Urinary bladder (tissue), 4 donors: ENCODE results near the gene DVL1. TPM values are rescaled to one million over a fixed set of nuclear protein-coding genes. Genes with fewer than 3 reads are reported as not detected.

Experiments used
- DNase-seq: peaks from one replicate; pipeline ENCODE4 v3.0.0-alpha.2; 2015; ENCODE audit errors: extremely low spot score
- H3K27ac ChIP-seq: one replicate; pipeline ENCODE4 v1.5.1; 2013; ENCODE audit warnings: low read depth, mild to moderate bottlenecking, moderate library complexity
- H3K36me3 ChIP-seq: one replicate; pipeline ENCODE4 v1.6.1; 2013; ENCODE audit warnings: mild to moderate bottlenecking, moderate library complexity; ENCODE audit not compliant: insufficient read depth
- H3K4me1 ChIP-seq: one replicate; pipeline ENCODE4 v1.6.1; 2013; ENCODE audit warnings: mild to moderate bottlenecking, moderate library complexity; ENCODE audit not compliant: insufficient read depth
- H3K4me3 ChIP-seq: one replicate; pipeline ENCODE4 v1.5.1; 2013; ENCODE audit warnings: low read depth, low read length
- WGBS: extraction: QIAGEN DNeasy Blood & Tissue Kit; methylation state at CpG from one replicate; pipeline ENCODE4 v1.1.7; 2013; 5-methylcytosine and 5-hydroxymethylcytosine counted together
- polyA plus RNA-seq: library from polyadenylated mRNA; stranded (reverse); fragments of 200-250 nt; gene quantifications from one replicate; pipeline ENCODE4 v1.2.3, GENCODE V29; 2013
- small RNA-seq: library from RNA; depleted of rRNA; stranded (forward); fragments of <200 nt; gene quantifications from one replicate; pipeline ENCODE3, GENCODE V24; 2014
- total RNA-seq: library from RNA; depleted of rRNA; stranded (reverse); fragments of >200 nt; gene quantifications from one replicate; pipeline ENCODE4 v1.2.3, GENCODE V29; 2014
- donor health status: healthy with polysubstance abuse.
- donor health status: healthy.

DVL1 gene
- total and polyA plus RNA-seq, 2 donors = 26.4 to 69.0 TPM

DNA sequence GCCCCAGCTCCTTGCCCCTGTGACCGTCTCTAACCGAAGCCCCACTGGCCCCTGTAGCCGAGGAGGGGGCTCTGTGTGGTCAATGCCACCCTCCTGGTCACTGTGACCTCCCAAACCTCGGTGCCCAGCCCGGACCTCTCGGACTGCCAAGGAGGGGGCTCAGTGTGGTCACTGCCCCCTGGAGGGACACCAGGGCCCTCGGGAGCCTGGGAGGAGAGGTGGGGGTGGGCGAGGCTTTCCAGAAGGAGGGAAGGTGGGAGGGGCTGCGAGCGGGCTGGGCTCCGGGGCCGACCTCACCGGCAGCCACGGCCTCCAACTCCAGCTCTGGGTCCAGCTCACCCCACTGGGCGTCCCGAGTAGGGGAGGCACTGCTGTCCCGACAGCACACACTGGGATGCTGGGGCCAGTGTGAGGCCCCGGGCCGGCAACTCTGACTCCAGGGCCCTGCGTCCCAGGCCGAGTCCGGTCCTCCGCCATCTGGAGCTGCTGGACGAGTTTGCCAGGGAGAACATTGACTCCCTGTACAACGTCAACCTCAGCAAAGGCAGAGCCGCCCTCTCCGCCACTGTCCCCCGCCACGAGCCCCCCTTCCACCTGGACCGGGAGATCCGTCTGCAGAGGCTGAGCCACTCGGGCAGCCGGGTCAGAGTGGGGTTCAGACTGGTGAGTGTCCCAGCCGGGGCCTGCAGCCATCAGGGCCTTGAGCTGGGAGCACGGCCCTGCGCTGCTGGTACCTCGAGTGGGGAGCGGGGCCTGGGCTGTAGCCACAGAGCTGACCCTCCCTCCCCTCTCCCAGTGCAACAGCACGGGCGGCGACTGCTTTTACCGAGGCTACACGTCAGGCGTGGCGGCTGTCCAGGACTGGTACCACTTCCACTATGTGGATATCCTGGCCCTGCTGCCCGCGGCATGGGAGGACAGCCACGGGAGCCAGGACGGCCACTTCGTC is 62.6 kb downstream of the DVL1 start:
- no peak overlapping the region for H3K4me3 ChIP-seq
- no peaks in the 10 kb centered on the region for H3K4me1 ChIP-seq
- no peaks in the 10 kb centered on the region for H3K36me3 ChIP-seq
- 54% methylated on average over 50 of the region's 50 CpGs for WGBS
- DNase-seq = no peak
- H3K27ac ChIP-seq = no peak overlapping the region

DNA sequence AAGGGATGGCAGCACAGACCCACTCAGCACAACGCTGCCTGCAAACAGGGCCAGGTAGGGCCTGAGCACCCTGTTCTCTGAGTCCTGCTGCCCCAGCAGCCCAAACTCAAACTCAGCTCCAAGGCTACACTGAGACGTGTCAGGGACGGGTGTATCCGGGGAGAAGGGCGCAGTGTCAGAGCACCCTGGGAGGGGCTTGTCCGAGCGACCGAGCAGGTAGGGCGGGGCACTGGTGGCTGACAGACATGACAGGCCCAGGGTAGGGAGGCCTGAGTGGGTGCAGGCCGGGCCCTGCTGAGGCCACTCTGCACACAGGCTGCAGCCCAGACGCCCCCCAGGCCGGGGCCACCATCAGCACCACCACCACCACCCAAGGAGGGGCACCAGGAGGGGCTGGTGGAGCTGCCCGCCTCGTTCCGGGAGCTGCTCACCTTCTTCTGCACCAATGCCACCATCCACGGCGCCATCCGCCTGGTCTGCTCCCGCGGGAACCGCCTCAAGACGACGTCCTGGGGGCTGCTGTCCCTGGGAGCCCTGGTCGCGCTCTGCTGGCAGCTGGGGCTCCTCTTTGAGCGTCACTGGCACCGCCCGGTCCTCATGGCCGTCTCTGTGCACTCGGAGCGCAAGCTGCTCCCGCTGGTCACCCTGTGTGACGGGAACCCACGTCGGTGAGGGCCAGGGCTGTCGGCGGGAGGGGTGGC is 63.5 kb downstream of the DVL1 start:
- no peak overlapping the region for H3K27ac ChIP-seq
- H3K36me3 ChIP-seq = no peaks in the 10 kb centered on the region
- no peak overlapping the region for H3K4me3 ChIP-seq
- DNase-seq = no peak
- H3K4me1 ChIP-seq = no peaks in the 10 kb centered on the region
- WGBS = 65% methylated on average over 37 of the region's 37 CpGs

Small RNAs within 50 kb of the gene (small RNA-seq; reads per million reads assigned to genes)
- gene MIR6726 = not detected

Other genes starting within 250 kb of the DVL1 start
- gene C1orf159, start 233.3 kb downstream of the DVL1 start, total RNA-seq = 7.1 TPM
- 12.6 TPM for gene C1orf159, start 233.3 kb downstream of the DVL1 start, polyA plus RNA-seq
- not detected for gene TTLL10, start 175.5 kb downstream of the DVL1 start, total RNA-seq
- gene TTLL10, start 175.5 kb downstream of the DVL1 start, polyA plus RNA-seq = 0.08 TPM
- gene TNFRSF18, start 142.8 kb downstream of the DVL1 start, total RNA-seq = not detected
- gene TNFRSF18, start 142.8 kb downstream of the DVL1 start, polyA plus RNA-seq = 0.77 TPM
- gene TNFRSF4, start 135.3 kb downstream of the DVL1 start, total RNA-seq = 0.48 TPM
- 2.2 TPM for gene TNFRSF4, start 135.3 kb downstream of the DVL1 start, polyA plus RNA-seq
- gene SDF4, start 117.4 kb downstream of the DVL1 start, total RNA-seq = 36.7 TPM
- gene SDF4, start 117.4 kb downstream of the DVL1 start, polyA plus RNA-seq = 176 TPM
- 8.8 TPM for gene B3GALT6, start 117.2 kb downstream of the DVL1 start, total RNA-seq
- gene B3GALT6, start 117.2 kb downstream of the DVL1 start, polyA plus RNA-seq = 15.2 TPM
- gene C1QTNF12, start 102.7 kb downstream of the DVL1 start, total RNA-seq = 0.53 TPM
- gene C1QTNF12, start 102.7 kb downstream of the DVL1 start, polyA plus RNA-seq = 0.99 TPM
- gene UBE2J2, start 75.6 kb downstream of the DVL1 start, total RNA-seq = 36.3 TPM
- 47.0 TPM for gene UBE2J2, start 75.6 kb downstream of the DVL1 start, polyA plus RNA-seq
- 2.0 TPM for gene SCNN1D, start 69.0 kb downstream of the DVL1 start, total RNA-seq
- 2.5 TPM for gene SCNN1D, start 69.0 kb downstream of the DVL1 start, polyA plus RNA-seq
- gene ACAP3, start 41.5 kb downstream of the DVL1 start, total RNA-seq = 40.2 TPM
- gene ACAP3, start 41.5 kb downstream of the DVL1 start, polyA plus RNA-seq = 51.2 TPM
- gene PUSL1, start 40.8 kb downstream of the DVL1 start, total RNA-seq = 7.6 TPM
- gene PUSL1, start 40.8 kb downstream of the DVL1 start, polyA plus RNA-seq = 19.2 TPM
- 45.9 TPM for gene INTS11, start 24.8 kb downstream of the DVL1 start, total RNA-seq
- gene INTS11, start 24.8 kb downstream of the DVL1 start, polyA plus RNA-seq = 134 TPM
- gene CPTP, start 24.6 kb downstream of the DVL1 start, total RNA-seq = 6.1 TPM
- gene CPTP, start 24.6 kb downstream of the DVL1 start, polyA plus RNA-seq = 17.1 TPM
- 0.48 TPM for gene TAS1R3, start 18.1 kb downstream of the DVL1 start, total RNA-seq
- gene TAS1R3, start 18.1 kb downstream of the DVL1 start, polyA plus RNA-seq = 0.11 TPM
- 62.7 TPM for gene MXRA8, start 9.1 kb upstream of the DVL1 start, total RNA-seq
- 159 TPM for gene MXRA8, start 9.1 kb upstream of the DVL1 start, polyA plus RNA-seq
- gene AURKAIP1, start 25.8 kb upstream of the DVL1 start, total RNA-seq = 20.7 TPM
- 158 TPM for gene AURKAIP1, start 25.8 kb upstream of the DVL1 start, polyA plus RNA-seq
- gene CCNL2, start 49.9 kb upstream of the DVL1 start, total RNA-seq = 226 TPM
- 146 TPM for gene CCNL2, start 49.9 kb upstream of the DVL1 start, polyA plus RNA-seq
- gene MRPL20, start 57.9 kb upstream of the DVL1 start, total RNA-seq = 55.1 TPM
- gene MRPL20, start 57.9 kb upstream of the DVL1 start, polyA plus RNA-seq = 183 TPM
- gene ANKRD65, start 71.9 kb upstream of the DVL1 start, total RNA-seq = 5.8 TPM
- gene ANKRD65, start 71.9 kb upstream of the DVL1 start, polyA plus RNA-seq = 17.7 TPM
- gene VWA1, start 86.3 kb upstream of the DVL1 start, total RNA-seq = 15.2 TPM
- gene VWA1, start 86.3 kb upstream of the DVL1 start, polyA plus RNA-seq = 214 TPM
- gene ATAD3C, start 100.3 kb upstream of the DVL1 start, total RNA-seq = 0.26 TPM
- 3.3 TPM for gene ATAD3C, start 100.3 kb upstream of the DVL1 start, polyA plus RNA-seq
- gene ATAD3B, start 122.3 kb upstream of the DVL1 start, total RNA-seq = 11.3 TPM
- gene ATAD3B, start 122.3 kb upstream of the DVL1 start, polyA plus RNA-seq = 14.3 TPM
- 7.1 TPM for gene ATAD3A, start 162.7 kb upstream of the DVL1 start, total RNA-seq
- gene ATAD3A, start 162.7 kb upstream of the DVL1 start, polyA plus RNA-seq = 18.8 TPM
- 6.7 TPM for gene TMEM240, start 191.2 kb upstream of the DVL1 start, total RNA-seq
- gene TMEM240, start 191.2 kb upstream of the DVL1 start, polyA plus RNA-seq = 31.0 TPM
- gene SSU72, start 225.4 kb upstream of the DVL1 start, total RNA-seq = 38.5 TPM
- 83.5 TPM for gene SSU72, start 225.4 kb upstream of the DVL1 start, polyA plus RNA-seq